Type B pancreatic cell (in vitro differentiated cells): Measurements from ENCODE around the gene JOSD2. TPM values are rescaled to one million over a fixed set of nuclear protein-coding genes. Genes with fewer than 3 reads are reported as not detected.
A peak's percentile ranks its signal among the peaks of the same experiment; 100 is the strongest.

Experiments
- DNase-seq: peaks from one replicate; pipeline ENCODE4 v3.0.0; 2021; ENCODE audit warnings: mixed read lengths; ENCODE audit not compliant: unreplicated experiment; ENCODE audit errors: extremely low spot score
- H3K27ac Mint-ChIP-seq: 2 replicates; pipeline ENCODE4 v1.8.0; 2021; ENCODE audit warnings: mild to moderate bottlenecking, mixed read lengths
- H3K27me3 Mint-ChIP-seq: 2 replicates; pipeline ENCODE4 v1.8.0; 2021; ENCODE audit warnings: mixed read lengths
- H3K36me3 Mint-ChIP-seq: 2 replicates; pipeline ENCODE4 v1.8.0; 2021; ENCODE audit warnings: mixed read lengths
- H3K4me1 Mint-ChIP-seq: one replicate; pipeline ENCODE4 v1.8.0; 2021; ENCODE audit warnings: mixed read lengths; ENCODE audit not compliant: unreplicated experiment
- H3K4me3 Mint-ChIP-seq: 2 replicates; pipeline ENCODE4 v1.8.0; 2021; ENCODE audit warnings: mild to moderate bottlenecking, mixed read lengths
- H3K9me3 Mint-ChIP-seq: 2 replicates; pipeline ENCODE4 v1.8.0; 2021; ENCODE audit warnings: mixed read lengths
- CTCF ChIP-seq: fragments of 200-600 bp; sonication (generic); conservative IDR thresholded peaks from 2 replicates; pipeline ENCODE4 v1.5.0; 2021; ENCODE audit warnings: antibody characterized with exemption, mild to moderate bottlenecking
- long read RNA-seq: library from polyadenylated mRNA; unstranded; transcript quantifications from one replicate; pipeline ENCODE4 v2.0.0, GENCODE V29; 2020
- total RNA-seq: library from RNA; stranded (reverse); gene quantifications from 2 replicates; pipeline ENCODE4 v1.2.1, GENCODE V29; 2021; ENCODE audit warnings: low replicate concordance

JOSD2 gene, protein sequence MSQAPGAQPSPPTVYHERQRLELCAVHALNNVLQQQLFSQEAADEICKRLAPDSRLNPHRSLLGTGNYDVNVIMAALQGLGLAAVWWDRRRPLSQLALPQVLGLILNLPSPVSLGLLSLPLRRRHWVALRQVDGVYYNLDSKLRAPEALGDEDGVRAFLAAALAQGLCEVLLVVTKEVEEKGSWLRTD
- 16.2 and 23.2 TPM in 2 replicates for total RNA-seq
- long read RNA-seq, partial matches to known transcripts = 1 of 2 reads
- long read RNA-seq, other reads (novel, unspliced or antisense) = 0 of 2 reads

DNA sequence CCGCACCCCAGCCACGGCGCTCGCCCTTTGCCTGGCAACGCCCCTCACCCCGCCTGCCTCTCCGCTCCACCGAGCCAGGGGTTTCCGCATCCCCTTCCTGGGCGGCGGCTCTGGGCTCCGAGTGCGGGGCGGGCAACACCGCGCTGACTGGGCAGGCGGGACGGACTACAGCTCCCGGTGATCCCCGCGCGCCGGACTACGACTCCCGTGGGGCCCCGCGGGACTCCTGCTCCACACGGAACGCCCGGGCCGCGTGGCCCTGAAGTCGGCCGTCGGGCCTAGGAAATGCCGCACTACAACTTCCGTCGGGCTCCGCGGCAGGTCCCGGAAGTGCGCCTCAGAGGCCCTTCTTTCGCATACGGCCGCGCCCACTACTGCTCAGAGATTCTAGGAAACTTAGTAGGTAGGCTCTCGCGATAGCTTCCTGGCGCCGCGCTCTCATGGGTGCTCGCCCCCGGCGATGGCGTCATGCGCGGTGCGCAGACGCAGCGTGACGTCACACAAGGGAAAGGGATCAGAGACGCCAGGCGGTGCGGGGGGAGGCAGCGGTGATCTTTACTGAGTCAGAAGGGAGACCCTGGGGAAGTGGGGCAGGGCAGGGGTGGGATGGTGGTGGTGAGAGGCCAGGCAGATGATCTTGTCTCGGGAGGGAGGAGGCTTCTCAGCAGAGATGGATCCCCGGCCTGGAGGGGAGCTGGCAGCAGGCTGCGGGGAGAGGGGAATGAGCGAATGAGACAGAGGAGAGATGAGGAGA, at the start of gene JOSD2:
Gene JOSD2, minus strand, starts transcription at position 123 of the 754 bp plus-strand sequence. CDS start 760 bp downstream, outside the sequence.
- TF ChIP-seq CTCF = no peak
- peak within 1 kb of the TSS; percentile 97 for H3K27ac Mint-ChIP-seq
- peak; percentile 98 for DNase-seq
- H3K27me3 Mint-ChIP-seq = peaks cover 3% of the 10 kb centered on the region
- H3K9me3 Mint-ChIP-seq = no peaks in the 10 kb centered on the region
- peaks cover 18% of the 10 kb centered on the region for H3K4me1 Mint-ChIP-seq
- peak within 1 kb of the TSS; percentile 96 for H3K4me3 Mint-ChIP-seq
- H3K36me3 Mint-ChIP-seq = no peaks in the 10 kb centered on the region

- H3K27me3 Mint-ChIP-seq = peaks cover 42% of the 10 kb centered on the region
- no peak overlapping the region for H3K4me3 Mint-ChIP-seq
- H3K27ac Mint-ChIP-seq = no peak overlapping the region
Measured at GRCh38 chr19:50559636-50560035, 48.6 kb upstream of the JOSD2 start.

GRCh38 chr19:50558449-50558848, 47.5 kb upstream of the JOSD2 start:
- Mint-ChIP-seq H3K27me3 (peaks cover 40% of the 10 kb centered on the region), H3K27ac (no peak overlapping the region), H3K9me3 (no peaks in the 10 kb centered on the region), H3K4me1 (peaks cover 8% of the 10 kb centered on the region), H3K4me3 (no peak overlapping the region), H3K36me3 (no peaks in the 10 kb centered on the region)
- no peak for DNase-seq
- TF ChIP-seq CTCF = no peak

More at GRCh38 chr19:50559636-50560035, 48.6 kb upstream of the JOSD2 start:
- H3K36me3 Mint-ChIP-seq = peaks cover 4% of the 10 kb centered on the region
- no peak for DNase-seq
- no peaks in the 10 kb centered on the region for H3K9me3 Mint-ChIP-seq
- H3K4me1 Mint-ChIP-seq = peaks cover 14% of the 10 kb centered on the region
- no peak for TF ChIP-seq CTCF

DNA sequence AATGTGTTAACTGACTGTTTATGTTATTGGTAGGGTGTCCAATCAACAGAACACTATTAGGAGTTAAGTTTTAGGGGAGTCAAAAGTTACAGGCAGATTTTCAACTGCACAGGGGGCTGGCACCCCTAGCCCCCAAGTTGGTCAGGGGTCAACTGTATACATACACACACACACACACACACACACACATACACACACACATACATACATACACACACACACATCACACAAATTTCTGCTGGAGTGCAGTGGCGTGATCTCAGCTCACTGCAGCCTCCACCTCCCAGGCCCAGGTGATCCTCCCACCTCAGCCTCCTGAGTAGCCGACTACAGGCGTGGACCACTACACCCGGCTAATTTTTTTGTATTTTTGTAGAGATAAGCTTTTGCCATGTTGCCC, 47.0 kb upstream of the JOSD2 start:
- Mint-ChIP-seq H3K9me3 (no peaks in the 10 kb centered on the region), H3K36me3 (no peaks in the 10 kb centered on the region), H3K4me1 (peaks cover 8% of the 10 kb centered on the region), H3K27me3 (peaks cover 41% of the 10 kb centered on the region), H3K4me3 (no peak overlapping the region), H3K27ac (no peak overlapping the region)
- TF ChIP-seq CTCF = no peak
- DNase-seq = no peak

- H3K27ac Mint-ChIP-seq = no peak overlapping the region
- TF ChIP-seq CTCF = no peak
- no peaks in the 10 kb centered on the region for H3K9me3 Mint-ChIP-seq
- H3K4me3 Mint-ChIP-seq = peak overlapping the region; percentile 94
- peaks cover 11% of the 10 kb centered on the region for H3K4me1 Mint-ChIP-seq
- no peak for DNase-seq
- no peaks in the 10 kb centered on the region for H3K36me3 Mint-ChIP-seq
- peaks cover 50% of the 10 kb centered on the region for H3K27me3 Mint-ChIP-seq
Measured at GRCh38 chr19:50557009-50557613, 46.1 kb upstream of the JOSD2 start.
